Thoracic aorta (tissue), 2 donors: ENCODE results near the gene STX7. TPM values are rescaled to one million over a fixed set of nuclear protein-coding genes. Genes with fewer than 3 reads are reported as not detected.

Experiments used
- ATAC-seq: fragments of 150-250 bp; one replicate; pipeline ENCODE4 v1.8.0; 2017; ENCODE audit warnings: low read depth; ENCODE audit not compliant: insufficient number of reproducible peaks, low FRiP score
- DNase-seq: peaks from one replicate; pipeline ENCODE4 v3.0.0-alpha.2; 2020; ENCODE audit warnings: low spot score
- H3K27ac ChIP-seq, 2 donors: fragments of 200-600 bp; sonication (generic); 1 replicate in 1 of 2; 2 replicates in 1 of 2; pipeline ENCODE4 v1.5.1; 2016; ENCODE audit warnings: mild to moderate bottlenecking in 2 of 2, moderate library complexity in 2 of 2
- H3K27me3 ChIP-seq: fragments of 200-600 bp; sonication (generic); replicated peaks from 2 replicates; pipeline ENCODE4 v1.6.0; 2016; ENCODE audit warnings: mild to moderate bottlenecking; ENCODE audit not compliant: insufficient read depth
- H3K36me3 ChIP-seq: fragments of 200-600 bp; sonication (generic); one replicate; pipeline ENCODE4 v1.5.1; 2016
- H3K4me1 ChIP-seq, 2 donors: fragments of 200-600 bp; sonication (generic); 1 replicate in 1 of 2; 2 replicates in 1 of 2; pipeline versions ENCODE4 v1.5.1 to v1.6.0; 2016; ENCODE audit warnings: low read depth in 2 of 2, mild to moderate bottlenecking in 1 of 2; ENCODE audit not compliant: control insufficient read depth in 1 of 2
- H3K4me3 ChIP-seq: fragments of 200-600 bp; sonication (generic); 2 replicates; pipeline ENCODE4 v1.5.1; 2016; ENCODE audit warnings: mild to moderate bottlenecking
- H3K9me3 ChIP-seq: fragments of 200-600 bp; sonication (generic); 2 replicates; pipeline ENCODE4 v1.5.1; 2016
- CTCF ChIP-seq: fragments of 200-600 bp; sonication (generic); IDR thresholded peaks from one replicate; pipeline ENCODE4 v1.5.1; 2019; ENCODE audit warnings: antibody characterized with exemption
- total RNA-seq, 2 donors: library from RNA; depleted of rRNA; stranded (reverse); fragments of >200 nt; gene quantifications; one replicate each; pipeline versions ENCODE4 v1.1.0 to v1.2.3, GENCODE V29; 2016

STX7 gene
- total RNA-seq, 2 donors from 2014 or later = 46.2 to 64.0 TPM

DNA sequence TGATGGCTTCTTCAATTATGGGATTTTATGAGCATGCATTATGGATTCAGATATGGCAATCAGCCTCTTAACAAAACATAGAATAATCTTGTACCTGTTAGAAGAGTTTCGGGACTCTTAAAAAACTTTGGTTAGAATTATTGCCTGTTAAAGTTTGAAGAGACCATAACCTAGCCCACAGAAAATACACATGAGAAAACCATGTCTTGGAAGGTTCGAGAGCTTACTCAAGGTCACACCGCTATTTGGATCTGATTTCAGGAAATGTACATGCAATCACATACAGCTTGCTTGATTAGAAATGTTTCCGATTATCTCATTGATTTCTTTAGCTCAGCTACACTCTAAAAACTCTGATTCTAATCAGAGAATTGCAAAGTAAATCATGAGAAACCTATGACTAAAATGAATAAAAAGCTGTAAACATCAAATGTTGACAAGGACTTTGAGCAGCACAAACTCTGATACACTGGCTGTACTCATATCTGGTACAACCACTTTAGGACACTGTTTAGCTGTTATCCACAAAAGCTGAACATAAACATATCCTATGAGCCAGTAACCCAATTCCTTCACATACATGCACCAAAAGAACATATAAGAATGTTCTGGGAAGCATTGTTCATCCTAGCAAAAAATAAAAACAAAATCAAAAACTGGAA is 16.3 kb downstream of the STX7 start:
- H3K36me3 ChIP-seq = peaks cover 2% of the 10 kb centered on the region
- no peaks in the 10 kb centered on the region for H3K9me3 ChIP-seq
- no peak for DNase-seq
- no peak overlapping the region for H3K4me3 ChIP-seq
- H3K27me3 ChIP-seq = no peaks in the 10 kb centered on the region
- no peak overlapping the region for H3K27ac ChIP-seq
- no peak for TF ChIP-seq CTCF
- ATAC-seq = no peak
- H3K4me1 ChIP-seq = peaks cover 27 to 45% of the 10 kb centered on the region in 2 donors

DNA sequence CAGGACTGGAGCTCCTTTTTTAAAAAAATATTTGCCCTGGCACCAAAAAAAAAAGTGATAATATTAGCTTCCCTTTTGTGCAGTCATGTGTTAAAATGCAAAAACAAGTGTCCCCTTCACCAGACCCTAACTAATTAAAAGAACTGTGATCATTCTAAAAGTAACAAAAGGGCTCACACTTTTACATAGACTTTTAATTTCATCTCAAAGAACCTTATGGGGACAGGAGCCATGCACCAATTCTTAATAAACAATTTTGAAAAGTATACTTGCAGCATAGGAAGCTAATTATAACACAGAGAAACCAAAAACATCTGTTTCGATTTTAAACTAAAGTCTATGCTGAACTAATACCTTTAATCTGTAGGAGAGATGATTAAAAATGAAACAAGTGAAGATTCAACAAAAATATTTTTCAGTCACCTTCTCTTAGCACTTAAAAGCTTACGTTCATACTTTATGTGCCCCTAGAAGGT is 17.3 kb downstream of the STX7 start:
- Histone ChIP-seq H3K27ac (no peak overlapping the region), H3K36me3 (no peaks in the 10 kb centered on the region), H3K4me3 (no peak overlapping the region), H3K9me3 (no peaks in the 10 kb centered on the region), H3K4me1 (peaks cover 36 to 55% of the 10 kb centered on the region in 2 donors), H3K27me3 (no peaks in the 10 kb centered on the region)
- DNase-seq (no peak), ATAC-seq (no peak)
- TF ChIP-seq CTCF = no peak

DNA sequence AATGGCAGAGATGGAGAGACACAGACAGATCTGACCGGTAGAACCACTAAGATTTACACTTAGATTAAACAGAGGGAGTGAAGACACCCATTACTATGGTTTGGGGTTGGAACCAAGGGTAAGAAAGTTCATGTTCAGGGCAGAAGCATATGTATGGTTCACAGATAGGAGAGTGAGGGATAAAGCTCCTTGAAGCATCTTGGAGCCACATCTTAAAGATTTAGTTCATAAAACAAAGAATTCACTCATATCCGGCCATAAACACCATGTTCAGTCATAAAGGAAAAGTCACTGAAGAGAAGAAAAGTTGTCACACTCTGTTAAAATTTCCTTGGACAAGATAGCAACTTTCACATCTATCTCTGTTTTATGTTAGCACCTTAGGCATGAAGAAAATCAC is 18.0 kb downstream of the STX7 start:
- Histone ChIP-seq H3K4me3 (no peak overlapping the region), H3K27ac (no peak overlapping the region), H3K36me3 (no peaks in the 10 kb centered on the region), H3K4me1 (peaks cover 42 to 55% of the 10 kb centered on the region in 2 donors), H3K27me3 (no peaks in the 10 kb centered on the region), H3K9me3 (no peaks in the 10 kb centered on the region)
- ATAC-seq = no peak
- no peak for DNase-seq
- no peak for TF ChIP-seq CTCF

- Histone ChIP-seq H3K4me3 (no peak overlapping the region), H3K36me3 (no peaks in the 10 kb centered on the region), H3K27ac (peak overlapping the region; percentile 45 to 64), H3K27me3 (no peaks in the 10 kb centered on the region), H3K4me1 (peaks cover 46 to 58% of the 10 kb centered on the region in 2 donors), H3K9me3 (no peaks in the 10 kb centered on the region)
- DNase-seq = no peak
- ATAC-seq = peak; percentile 26
- no peak for TF ChIP-seq CTCF
Observed at GRCh38 chr6:132491881-132492280, 21.0 kb downstream of the STX7 start.

DNA sequence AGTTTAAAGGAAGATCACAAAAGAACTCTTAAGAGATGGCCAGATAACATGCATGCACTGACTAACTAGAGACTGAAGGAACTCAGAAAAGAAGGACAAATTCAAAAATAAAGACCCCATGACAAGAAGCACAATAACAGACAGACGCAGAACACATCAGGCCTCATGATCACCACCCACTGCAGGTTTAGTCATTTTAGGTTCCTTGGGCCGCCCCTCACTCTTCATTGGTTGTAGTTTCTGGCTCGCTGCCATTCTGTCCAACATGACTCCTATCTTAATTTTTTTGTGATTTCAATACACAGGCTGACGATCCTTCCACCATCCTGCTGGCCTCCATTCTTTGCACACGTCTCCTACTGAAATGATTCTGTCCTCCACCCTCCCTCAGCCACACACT is 21.6 kb downstream of the STX7 start:
- no peaks in the 10 kb centered on the region for H3K9me3 ChIP-seq
- peak; percentile 58 for DNase-seq
- H3K27me3 ChIP-seq = no peaks in the 10 kb centered on the region
- peaks cover 44 to 52% of the 10 kb centered on the region in 2 donors for H3K4me1 ChIP-seq
- H3K27ac ChIP-seq = peak overlapping the region; percentile 64
- ATAC-seq = peak; percentile 31
- no peak for TF ChIP-seq CTCF
- H3K36me3 ChIP-seq = no peaks in the 10 kb centered on the region
- no peak overlapping the region for H3K4me3 ChIP-seq
